Left kidney (tissue), 2 donors: ENCODE results near the gene SLC34A3. TPM values are rescaled to one million over a fixed set of nuclear protein-coding genes. Genes with fewer than 3 reads are reported as not detected.
A peak's percentile ranks its signal among the peaks of the same experiment; 100 is the strongest.

Experiments
- DNase-seq: peaks from one replicate; pipeline ENCODE4 v3.0.0-alpha.2; 2013
- polyA plus RNA-seq: library from polyadenylated mRNA; unstranded; fragments of 120-200 nt; gene quantifications from one replicate; pipeline ENCODE4 v1.2.1, GENCODE V29; 2013; ENCODE audit not compliant: insufficient read length

The SLC34A3 gene
- polyA plus RNA-seq, 1 donor: 7.4 TPM

GRCh38 chr9:137275588-137276472, 45.1 kb downstream of the SLC34A3 start:
- no peak for DNase-seq

DNA sequence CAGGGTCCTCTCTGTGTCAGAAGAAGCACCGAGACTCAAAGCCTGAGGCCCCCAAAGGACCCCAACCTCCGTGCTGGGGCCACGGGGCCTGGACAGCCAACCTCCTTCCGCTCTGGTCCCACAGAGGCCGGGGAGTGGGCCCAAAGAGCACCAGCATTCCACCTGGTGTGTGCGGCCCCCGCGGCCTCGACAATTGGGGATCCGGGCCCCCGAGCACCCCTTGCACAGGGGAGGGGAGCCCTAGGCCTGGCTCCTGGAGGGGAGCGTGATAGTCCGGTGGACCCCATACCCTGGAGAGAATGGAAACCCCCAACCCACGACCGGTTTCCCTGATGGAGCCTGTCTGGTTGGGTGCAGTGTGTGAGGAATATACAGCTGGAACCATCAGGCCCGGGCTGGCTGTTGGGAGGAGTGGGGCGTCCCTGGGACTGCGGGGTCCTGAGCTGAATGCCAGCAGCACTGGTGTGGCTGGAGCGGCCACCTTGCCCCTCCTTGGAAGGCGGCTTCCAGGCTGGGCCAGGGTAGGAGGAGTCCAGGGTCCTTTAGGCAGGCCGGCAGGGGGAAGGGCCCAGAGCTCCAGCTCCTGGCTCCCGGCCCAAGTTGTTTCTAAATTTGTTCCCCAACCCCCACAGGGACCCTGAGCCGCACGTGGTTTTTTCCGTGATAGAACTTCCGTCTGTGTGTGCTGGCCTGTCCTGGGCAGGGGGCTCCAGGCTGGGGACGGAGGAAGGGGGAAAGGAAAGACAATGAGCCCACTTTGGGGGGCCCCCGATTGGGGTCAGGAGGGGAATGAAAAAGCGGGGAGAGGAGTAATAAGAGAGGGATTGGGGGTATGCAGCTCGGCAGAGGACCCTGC, 46.0 kb downstream of the SLC34A3 start:
- peak; percentile 80 for DNase-seq

GRCh38 chr9:137277329-137278041, 46.8 kb downstream of the SLC34A3 start, which contains the start of gene TOR4A:
Gene TOR4A, plus strand, starts transcription at chr9:137277726. Its CDS starts 964 bp downstream, at chr9:137278690.
- no peak for DNase-seq

DNA sequence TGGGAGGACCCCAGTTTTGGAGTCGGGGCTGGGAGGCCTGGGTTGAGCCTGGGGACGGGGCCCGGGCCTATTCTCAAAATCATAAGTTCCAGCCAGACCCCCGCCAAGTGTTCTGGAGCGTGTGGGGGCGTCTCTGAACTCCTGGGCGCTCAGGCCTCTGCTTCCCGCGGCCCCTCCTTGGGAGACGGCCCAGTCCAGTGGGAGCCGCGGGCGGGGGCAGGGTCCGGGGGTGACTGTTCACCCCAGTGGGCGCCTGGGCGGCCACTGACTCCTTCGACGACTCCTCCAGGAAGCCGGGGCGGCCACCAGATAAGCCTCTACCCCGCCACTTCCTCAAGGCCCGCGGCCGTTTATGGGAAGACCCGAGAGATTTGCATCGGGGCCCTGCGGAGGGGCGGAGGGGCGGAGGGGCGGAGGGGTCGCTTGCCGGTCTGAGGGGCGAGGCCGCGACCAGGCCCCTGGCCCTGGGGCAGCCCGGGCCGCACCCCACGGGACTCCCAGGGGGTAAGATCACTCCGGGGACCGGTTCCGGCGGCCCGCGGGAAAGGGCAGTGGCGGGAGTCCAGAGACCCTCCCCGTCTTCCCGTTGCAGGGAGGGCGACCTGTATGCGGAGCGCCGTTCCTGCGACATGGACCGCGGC, 47.5 kb downstream of the SLC34A3 start:
- no peak for DNase-seq

DNA sequence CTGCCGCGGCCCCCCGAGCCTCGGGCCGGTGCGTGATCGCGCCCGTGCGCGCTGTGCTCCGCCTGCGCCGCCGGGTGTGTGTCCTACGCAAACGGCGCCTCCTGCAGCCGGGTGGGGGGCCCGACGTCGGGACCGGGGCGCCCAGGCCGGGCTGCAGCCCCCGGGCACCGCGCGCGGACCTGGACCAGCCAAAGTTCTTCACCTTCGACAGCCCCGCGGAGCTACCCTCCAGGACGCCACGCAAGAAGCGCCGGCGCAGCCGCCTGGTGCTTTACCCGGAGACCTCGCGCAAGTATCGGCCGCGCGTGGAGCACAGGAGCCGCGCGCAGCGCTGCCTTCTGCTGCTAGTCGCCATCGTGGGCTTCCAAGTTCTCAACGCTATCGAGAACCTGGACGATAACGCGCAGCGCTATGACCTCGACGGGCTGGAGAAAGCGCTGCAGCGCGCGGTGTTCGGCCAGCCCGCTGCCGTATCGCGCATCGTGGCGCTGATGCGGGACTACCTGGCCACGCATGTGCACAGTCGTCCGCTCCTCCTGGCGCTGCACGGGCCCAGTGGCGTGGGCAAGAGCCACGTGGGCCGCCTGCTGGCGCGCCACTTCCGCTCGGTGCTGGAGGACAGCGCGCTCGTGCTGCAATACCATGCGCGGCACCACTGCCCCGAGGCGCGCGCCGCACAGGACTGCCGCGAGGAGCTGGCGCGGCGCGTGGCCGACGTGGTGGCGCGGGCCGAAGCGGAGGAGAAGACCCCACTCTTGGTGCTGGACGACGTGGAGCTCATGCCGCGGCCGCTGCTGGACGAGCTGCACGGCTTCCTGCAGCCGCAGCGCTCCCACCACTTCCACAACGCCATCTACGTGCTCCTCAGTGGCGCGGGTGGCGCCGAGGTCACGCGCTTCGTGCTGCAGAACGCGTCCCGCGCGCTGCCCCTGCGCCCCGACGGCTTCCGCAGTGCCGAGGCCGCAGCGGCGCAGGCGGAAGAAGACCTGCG, 48.3 kb downstream of the SLC34A3 start:
- no peak for DNase-seq

- no peak for DNase-seq
Measured at GRCh38 chr9:137279741-137280473, 49.2 kb downstream of the SLC34A3 start.

DNA sequence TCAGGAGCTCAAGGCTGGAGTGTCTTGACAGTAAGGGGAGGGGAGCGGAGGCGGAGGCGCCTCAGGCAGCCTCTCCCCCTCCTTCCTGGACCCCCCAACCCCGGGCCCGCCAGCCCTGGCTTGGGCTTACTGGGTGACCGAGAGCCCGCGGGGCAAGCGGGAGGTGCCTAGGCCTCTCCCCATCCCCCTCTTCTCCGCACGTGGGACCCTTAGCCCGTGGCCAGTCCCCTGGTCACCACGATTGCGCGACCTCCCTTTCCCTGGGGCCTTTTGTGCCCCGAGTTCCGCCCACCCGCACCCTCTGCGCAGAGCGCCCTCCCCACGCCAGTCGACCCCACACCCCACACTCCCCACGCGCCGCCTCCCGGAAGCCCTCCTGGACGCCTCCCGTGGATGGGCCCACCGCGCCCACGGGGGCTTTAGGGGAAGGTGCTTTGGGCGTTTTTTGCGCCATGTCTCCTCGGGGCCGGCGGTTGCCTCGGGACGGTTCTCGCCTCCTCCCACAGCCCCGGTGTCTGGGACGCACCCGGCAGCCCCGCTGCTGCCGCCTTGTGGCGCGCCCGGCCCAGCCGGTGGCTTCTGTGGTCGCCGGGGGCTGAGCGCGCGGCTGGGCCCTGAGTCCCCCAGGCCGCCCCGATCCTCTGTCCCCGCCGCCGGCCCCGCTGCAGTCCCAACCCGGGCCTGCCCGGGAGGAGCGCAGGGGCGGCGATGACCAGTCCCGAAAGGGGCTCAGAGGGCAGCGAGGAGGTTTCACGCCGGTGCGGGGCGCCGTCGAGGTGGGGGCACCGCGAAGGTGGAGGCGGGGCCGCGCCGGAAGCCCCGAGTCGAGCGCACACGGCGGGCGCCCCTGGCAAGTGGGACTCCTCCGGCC, 50.0 kb downstream of the SLC34A3 start:
- no peak for DNase-seq

- no peak for DNase-seq
Measured at GRCh38 chr9:137281345-137282116, 50.8 kb downstream of the SLC34A3 start.

Other genes starting within 250 kb of the SLC34A3 start
- gene LCNL1, start 247.9 kb upstream of the SLC34A3 start, polyA plus RNA-seq: 0.43 TPM
- gene PAXX, start 238.5 kb upstream of the SLC34A3 start, polyA plus RNA-seq: 23.3 TPM
- not detected for gene CLIC3, start 234.3 kb upstream of the SLC34A3 start, polyA plus RNA-seq
- 46.6 TPM for gene ABCA2, start 202.7 kb upstream of the SLC34A3 start, polyA plus RNA-seq
- not detected for gene FUT7, start 198.8 kb upstream of the SLC34A3 start, polyA plus RNA-seq
- gene NPDC1, start 184.7 kb upstream of the SLC34A3 start, polyA plus RNA-seq: 18.4 TPM
- gene ENTPD2, start 176.8 kb upstream of the SLC34A3 start, polyA plus RNA-seq: 4.7 TPM
- gene SAPCD2, start 160.3 kb upstream of the SLC34A3 start, polyA plus RNA-seq: 7.2 TPM
- 6.9 TPM for gene UAP1L1, start 153.4 kb upstream of the SLC34A3 start, polyA plus RNA-seq
- 61.4 TPM for gene MAN1B1, start 143.9 kb upstream of the SLC34A3 start, polyA plus RNA-seq
- gene DPP7, start 116.2 kb upstream of the SLC34A3 start, polyA plus RNA-seq: 16.8 TPM
- not detected for gene GRIN1, start 91.7 kb upstream of the SLC34A3 start, polyA plus RNA-seq
- not detected for gene LRRC26, start 60.9 kb upstream of the SLC34A3 start, polyA plus RNA-seq
- not detected for gene TMEM210, start 58.8 kb upstream of the SLC34A3 start, polyA plus RNA-seq
- 42.9 TPM for gene ANAPC2, start 42.3 kb upstream of the SLC34A3 start, polyA plus RNA-seq
- 34.7 TPM for gene SSNA1, start 42.2 kb upstream of the SLC34A3 start, polyA plus RNA-seq
- gene TPRN, start 30.2 kb upstream of the SLC34A3 start, polyA plus RNA-seq: 10.9 TPM
- gene TMEM203, start 25.3 kb upstream of the SLC34A3 start, polyA plus RNA-seq: 39.0 TPM
- gene NDOR1, start 25.2 kb upstream of the SLC34A3 start, polyA plus RNA-seq: 12.2 TPM
- 5.8 TPM for gene RNF208, start 8.7 kb upstream of the SLC34A3 start, polyA plus RNA-seq
- gene CYSRT1, start 5.7 kb upstream of the SLC34A3 start, polyA plus RNA-seq: 13.2 TPM
- 13.1 TPM for gene RNF224, start 3.4 kb upstream of the SLC34A3 start, polyA plus RNA-seq
- 345 TPM for gene TUBB4B, start 10.4 kb downstream of the SLC34A3 start, polyA plus RNA-seq
- gene STPG3, start 20.4 kb downstream of the SLC34A3 start, polyA plus RNA-seq: 1.5 TPM
- gene NELFB, start 24.4 kb downstream of the SLC34A3 start, polyA plus RNA-seq: 48.0 TPM
- gene TOR4A, start 46.8 kb downstream of the SLC34A3 start, polyA plus RNA-seq: 4.5 TPM
- gene NRARP, start 71.4 kb downstream of the SLC34A3 start, polyA plus RNA-seq: 5.1 TPM
- 14.1 TPM for gene EXD3, start 192.3 kb downstream of the SLC34A3 start, polyA plus RNA-seq
- gene NOXA1, start 192.5 kb downstream of the SLC34A3 start, polyA plus RNA-seq: 6.7 TPM
- 0.33 TPM for gene ENTPD8, start 210.5 kb downstream of the SLC34A3 start, polyA plus RNA-seq
- 49.2 TPM for gene NSMF, start 228.4 kb downstream of the SLC34A3 start, polyA plus RNA-seq